HG02884 (cell line): ENCODE measurements around the gene KIF5A.

Source experiments
- ATAC-seq: cut with Tn5 transposase; IDR thresholded peaks from one replicate; pipeline ENCODE4 v1.9.1; 2021; ENCODE audit warnings: mild to moderate bottlenecking, moderate library complexity; ENCODE audit not compliant: unreplicated experiment

The KIF5A gene

GRCh38 chr12:57604992-57605810 lies 55.4 kb downstream of the KIF5A start:
- no peak for ATAC-seq

GRCh38 chr12:57605811-57606311 lies 56.0 kb downstream of the KIF5A start:
- ATAC-seq, result no peak

GRCh38 chr12:57606399-57606798 lies 56.6 kb downstream of the KIF5A start:
- no peak for ATAC-seq

- ATAC-seq, result no peak
Observed at GRCh38 chr12:57606821-57607220, 57.0 kb downstream of the KIF5A start.

GRCh38 chr12:57607958-57608663 lies 58.3 kb downstream of the KIF5A start:
- no peak for ATAC-seq

GRCh38 chr12:57609101-57609780 lies 59.4 kb downstream of the KIF5A start:
- ATAC-seq, result no peak

GRCh38 chr12:57609781-57610553 lies 60.1 kb downstream of the KIF5A start:
- no peak for ATAC-seq

GRCh38 chr12:57610554-57611107 lies 60.8 kb downstream of the KIF5A start:
- ATAC-seq, result no peak

GRCh38 chr12:57611108-57611826 lies 61.4 kb downstream of the KIF5A start, which contains the start of gene ARHGEF25:
Gene ARHGEF25 (plus strand): TSS chr12:57611435. CDS start chr12:57611895, 460 bp downstream.
- ATAC-seq, result peak; percentile 44

- ATAC-seq, result no peak
Observed at GRCh38 chr12:57611827-57612710, 62.2 kb downstream of the KIF5A start.

GRCh38 chr12:57612711-57613426 lies 63.0 kb downstream of the KIF5A start:
- no peak for ATAC-seq

GRCh38 chr12:57613427-57614109 lies 63.7 kb downstream of the KIF5A start:
- no peak for ATAC-seq

GRCh38 chr12:57614178-57614947 lies 64.5 kb downstream of the KIF5A start:
- peak; percentile 51 for ATAC-seq

- no peak for ATAC-seq
Observed at GRCh38 chr12:57614948-57615500, 65.2 kb downstream of the KIF5A start.

GRCh38 chr12:57615637-57616036 lies 65.8 kb downstream of the KIF5A start:
- no peak for ATAC-seq

GRCh38 chr12:57616383-57617101 lies 66.7 kb downstream of the KIF5A start:
- ATAC-seq, result no peak
